Ecto neural progenitor cell (in vitro differentiated cells): ENCODE data around the gene HUWE1.
"Not testable (repeated sequence)": the region's sequence is repeated elsewhere in the genome, so short reads cannot be mapped to it uniquely, and the experiment has no call there.

ENCODE experiments used
- DNase-seq: peaks from one replicate; pipeline ENCODE4 v3.0.0-alpha.2; 2018; ENCODE audit warnings: low spot score

HUWE1 gene

GRCh38 chrX:53511322-53511721 is 175.2 kb downstream of the HUWE1 start:
- DNase-seq, result no peak

DNA sequence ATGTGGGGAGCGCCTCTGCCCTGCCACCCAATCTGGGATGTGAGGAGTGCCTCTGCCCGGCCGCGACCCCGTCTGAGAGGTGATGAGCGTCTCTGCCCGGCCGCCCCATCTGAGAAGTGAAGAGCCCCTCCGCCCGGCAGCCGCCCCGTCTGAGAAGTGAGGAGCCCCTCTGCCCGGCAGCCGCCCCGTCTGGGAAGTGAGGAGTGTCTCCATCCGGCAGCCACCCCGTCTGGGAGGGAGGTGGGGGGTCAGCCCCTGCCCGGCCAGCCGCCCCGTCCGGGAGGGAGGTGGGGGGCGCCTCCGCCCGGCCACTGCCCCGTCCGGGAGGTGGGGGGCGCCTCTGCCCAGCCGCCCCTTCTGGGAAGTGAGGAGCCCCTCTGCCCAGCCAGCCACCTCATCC is 182.5 kb downstream of the HUWE1 start:
- not testable (repeated sequence) for DNase-seq

- DNase-seq, result no peak
Measured at GRCh38 chrX:53494436-53494835, 192.1 kb downstream of the HUWE1 start.

- no peak for DNase-seq
Measured at GRCh38 chrX:53486285-53486684, 200.2 kb downstream of the HUWE1 start.

GRCh38 chrX:53483838-53484405 is 202.6 kb downstream of the HUWE1 start:
- DNase-seq, result no peak

- DNase-seq, result no peak
Measured at GRCh38 chrX:53483416-53483815, 203.1 kb downstream of the HUWE1 start.
